Motor neuron (in vitro differentiated cells): ENCODE measurements around the gene DDIT3. TPM values are rescaled to one million over a fixed set of nuclear protein-coding genes. Genes with fewer than 3 reads are reported as not detected.

Experiments
- ATAC-seq, 8 experiments: fragments of 200-7000 bp; cut with Tn5 transposase; replicated peaks in 6 of 8; 2 replicates each; pipeline ENCODE4 v1.8.0; 2021; ENCODE audit warnings: mild to moderate bottlenecking in 8 of 8, moderate library complexity in 8 of 8
- H3K27ac ChIP-seq, 2 donors: fragments of 250-450 bp; sonication (Bioruptor Pico); 2 replicates each; pipeline ENCODE4 v1.9.0; 2021; ENCODE audit warnings: antibody characterized with exemption in 2 of 2, mild to moderate bottlenecking in 2 of 2, moderate library complexity in 1 of 2
- H3K4me1 ChIP-seq, 2 donors: fragments of 250-450 bp; sonication (Bioruptor Pico); replicated peaks in 1 of 2; 2 replicates each; pipeline ENCODE4 v1.6.1; 2021; ENCODE audit warnings: antibody characterized with exemption in 2 of 2, mild to moderate bottlenecking in 2 of 2, moderate library complexity in 1 of 2
- H3K4me3 ChIP-seq, 5 donors: fragments of 250-450 bp; sonication (Bioruptor Pico); 2 replicates each; pipeline ENCODE4 v1.9.0; 2021; ENCODE audit warnings: antibody characterized with exemption in 5 of 5, mild to moderate bottlenecking in 5 of 5, moderate library complexity in 4 of 5
- WGBS, 10 experiments: fragments of 450-650 bp; shearing (Covaris generic); methylation state at CpG; one replicate each; pipeline ENCODE4 v1.0.0; 2022; 5-methylcytosine and 5-hydroxymethylcytosine counted together
- in situ Hi-C, 9 experiments: fragments of 400-800 bp; cut with MboI; loops; one replicate each; pipeline ENCODE4 v1.15.0; 2021; ENCODE audit warnings: low sequenced_read_pairs in 9 of 9, low pct_unique_long_range_greater_than_20kb in 2 of 9; ENCODE audit not compliant: unreplicated experiment in 9 of 9
- total RNA-seq, 8 experiments: library from RNA; unstranded; fragments of 300-600 nt; gene quantifications; 2 replicates each; pipeline versions ENCODE4 v1.2.3 to v1.2.4, GENCODE V29; 2022

The DDIT3 gene
- total RNA-seq, 8 experiments from 2014 or later: 31.9 to 244 (median 136) TPM

DNA sequence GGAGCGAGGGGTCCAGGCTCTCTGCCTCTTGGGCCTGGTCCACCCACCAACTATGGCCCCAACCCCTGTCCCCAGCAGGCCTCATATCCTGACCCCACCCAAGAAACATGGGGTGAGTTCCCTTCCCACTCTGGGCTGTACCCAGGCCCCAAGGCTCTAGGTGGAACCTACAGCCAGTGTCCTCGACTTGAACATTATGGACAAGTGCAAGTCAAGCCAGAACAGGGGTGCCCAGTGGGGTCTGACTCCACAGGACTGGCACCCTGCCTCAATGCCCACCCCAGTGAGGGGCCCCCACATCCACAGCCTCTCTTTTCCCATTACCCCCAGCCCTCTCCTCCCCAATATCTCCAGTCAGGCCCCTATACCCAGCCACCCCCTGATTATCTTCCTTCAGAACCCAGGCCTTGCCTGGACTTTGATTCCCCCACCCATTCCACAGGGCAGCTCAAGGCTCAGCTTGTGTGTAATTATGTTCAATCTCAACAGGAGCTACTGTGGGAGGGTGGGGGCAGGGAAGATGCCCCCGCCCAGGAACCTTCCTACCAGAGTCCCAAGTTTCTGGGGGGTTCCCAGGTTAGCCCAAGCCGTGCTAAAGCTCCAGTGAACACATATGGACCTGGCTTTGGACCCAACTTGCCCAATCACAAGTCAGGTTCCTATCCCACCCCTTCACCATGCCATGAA lies 49.2 kb downstream of the DDIT3 start:
- WGBS, 10 experiments: 60% methylated on average over 1 of the region's 4 CpGs; no CpG with 5 or more reads in 9 of the 10 experiments
- ATAC-seq: no peak
- Histone ChIP-seq H3K27ac (no peak overlapping the region), H3K4me1 (peaks cover 0 to 7% of the 10 kb centered on the region in 2 donors), H3K4me3 (no peak overlapping the region)
- in situ Hi-C loops: loop anchor here in 1 of 9 experiments (25.0 kb wide), 1 partner anchor 234 kb away; the partner anchor contains the start of gene SHMT2

DNA sequence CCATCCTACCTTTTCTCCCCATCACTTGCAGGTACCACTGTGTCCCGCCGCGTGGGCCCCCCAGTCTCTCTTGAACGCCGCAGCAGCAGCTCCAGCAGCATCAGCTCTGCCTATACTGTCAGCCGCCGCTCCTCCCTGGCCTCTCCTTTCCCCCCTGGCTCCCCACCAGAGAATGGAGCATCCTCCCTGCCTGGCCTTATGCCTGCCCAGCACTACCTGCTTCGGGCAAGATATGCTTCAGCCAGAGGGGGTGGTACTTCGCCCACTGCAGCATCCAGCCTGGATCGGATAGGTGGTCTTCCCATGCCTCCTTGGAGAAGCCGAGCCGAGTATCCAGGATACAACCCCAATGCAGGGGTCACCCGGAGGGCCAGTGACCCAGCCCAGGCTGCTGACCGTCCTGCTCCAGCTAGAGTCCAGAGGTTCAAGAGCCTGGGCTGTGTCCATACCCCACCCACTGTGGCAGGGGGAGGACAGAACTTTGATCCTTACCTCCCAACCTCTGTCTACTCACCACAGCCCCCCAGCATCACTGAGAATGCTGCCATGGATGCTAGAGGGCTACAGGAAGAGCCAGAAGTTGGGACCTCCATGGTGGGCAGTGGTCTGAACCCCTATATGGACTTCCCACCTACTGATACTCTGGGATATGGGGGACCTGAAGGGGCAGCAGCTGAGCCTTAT lies 49.9 kb downstream of the DDIT3 start:
- in situ Hi-C loops: loop anchor here in 1 of 9 experiments (25.0 kb wide), 1 partner anchor 233 kb away; the partner anchor contains the start of gene SHMT2
- 97 to 100% (median 100%) methylated on average over 1 to 9 of the region's 14 CpGs; no CpG with 5 or more reads in 6 of the 10 experiments for WGBS, 10 experiments
- ATAC-seq: no peak

DNA sequence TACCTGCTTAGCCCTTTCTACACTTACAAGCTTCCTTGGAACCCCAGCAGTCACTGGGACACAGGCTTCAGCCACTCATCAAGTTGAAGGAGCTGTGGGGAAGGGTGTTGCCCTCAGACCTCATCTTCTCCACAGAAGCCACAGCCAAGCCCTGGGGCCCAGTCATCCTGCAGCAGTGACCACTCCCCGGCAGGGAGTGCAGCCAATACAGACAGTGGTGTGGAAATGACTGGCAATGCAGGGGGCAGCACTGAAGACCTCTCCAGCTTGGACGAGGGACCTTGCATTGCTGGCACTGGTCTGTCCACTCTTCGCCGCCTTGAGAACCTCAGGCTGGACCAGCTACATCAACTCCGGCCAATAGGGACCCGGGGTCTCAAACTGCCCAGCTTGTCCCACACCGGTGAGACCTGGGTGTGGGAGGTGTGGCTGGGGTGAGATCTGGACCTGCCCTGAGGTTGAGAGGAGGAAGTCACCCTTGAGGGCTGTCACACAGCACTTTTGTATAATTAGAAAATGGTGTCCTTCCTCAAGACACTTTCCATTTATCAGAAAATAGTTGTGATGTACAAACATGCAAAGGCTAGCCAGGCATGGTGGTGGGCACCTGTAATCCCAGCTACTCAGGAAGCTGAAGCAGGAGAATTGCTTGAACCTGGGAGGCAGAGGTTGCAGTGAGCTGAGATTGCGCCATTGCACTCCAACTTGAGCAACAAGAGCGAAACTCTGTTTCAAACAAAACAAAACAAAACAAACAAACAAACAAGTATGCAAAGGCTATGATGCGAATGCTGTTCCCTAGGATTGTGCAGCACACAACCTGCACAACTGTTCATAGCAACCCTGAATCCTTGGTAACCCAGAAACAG lies 50.8 kb downstream of the DDIT3 start:
- Histone ChIP-seq H3K4me3 (no peak overlapping the region), H3K27ac (no peak overlapping the region), H3K4me1 (no peaks in the 10 kb centered on the region)
- WGBS, 10 experiments: 28 to 100% (median 89%) methylated on average over 1 to 8 of the region's 10 CpGs; no CpG with 5 or more reads in 1 of the 10 experiments
- in situ Hi-C loops: loop anchor here in 1 of 9 experiments (25.0 kb wide), 1 partner anchor 232 kb away; the partner anchor contains the start of gene SHMT2
- ATAC-seq: peak in 3 of 8 experiments; percentile 72 to 99 (median 99)

More for the DNA sequence above, 49.9 kb downstream of the DDIT3 start:
- Histone ChIP-seq H3K27ac (no peak overlapping the region), H3K4me1 (peaks cover 0 to under 1% of the 10 kb centered on the region in 2 donors), H3K4me3 (no peak overlapping the region)

DNA sequence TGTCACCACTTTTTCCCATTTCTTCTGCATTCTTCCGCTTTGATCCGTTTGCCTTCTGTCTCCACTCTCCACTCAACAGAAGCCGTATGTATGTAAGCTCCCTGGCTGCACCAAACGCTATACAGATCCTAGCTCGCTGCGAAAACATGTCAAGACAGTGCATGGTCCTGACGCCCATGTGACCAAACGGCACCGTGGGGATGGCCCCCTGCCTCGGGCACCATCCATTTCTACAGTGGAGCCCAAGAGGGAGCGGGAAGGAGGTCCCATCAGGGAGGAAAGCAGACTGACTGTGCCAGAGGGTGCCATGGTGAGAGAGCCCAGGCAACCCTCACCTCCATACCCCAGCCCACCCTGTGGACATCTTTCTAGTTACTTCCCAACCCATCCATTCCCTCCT lies 52.4 kb downstream of the DDIT3 start:
- no peak overlapping the region for H3K4me3 ChIP-seq

DNA sequence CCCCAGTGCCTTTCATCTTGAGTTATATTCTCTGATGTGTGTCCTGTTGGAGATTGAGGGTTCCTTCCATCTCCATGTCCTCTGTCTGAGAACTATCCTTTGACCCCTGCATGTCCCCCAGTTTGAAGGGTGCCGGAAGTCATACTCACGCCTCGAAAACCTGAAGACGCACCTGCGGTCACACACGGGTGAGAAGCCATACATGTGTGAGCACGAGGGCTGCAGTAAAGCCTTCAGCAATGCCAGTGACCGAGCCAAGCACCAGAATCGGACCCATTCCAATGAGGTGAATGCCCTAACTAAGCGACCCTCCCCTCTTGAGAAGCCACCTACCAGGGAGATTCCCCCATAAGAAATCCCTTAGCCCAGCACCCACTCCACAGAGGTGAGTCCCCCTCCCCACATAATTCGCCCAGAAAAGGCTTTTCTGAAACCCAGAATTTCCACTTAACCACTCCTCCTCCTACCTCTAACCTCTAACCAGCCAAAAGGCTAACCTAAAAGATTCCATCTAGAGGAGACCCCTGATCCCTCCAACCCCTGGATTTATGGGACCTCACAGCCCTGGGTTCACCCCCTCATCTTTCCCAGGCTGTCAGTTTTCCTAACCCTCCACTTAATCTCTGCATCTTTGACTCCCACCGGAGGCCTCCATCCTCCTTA lies 53.0 kb downstream of the DDIT3 start:
- H3K4me3 ChIP-seq: no peak overlapping the region
- ATAC-seq: no peak
- 53 to 100% (median 96%) methylated on average over 1 to 5 of the region's 12 CpGs for WGBS, 10 experiments
- H3K27ac ChIP-seq: no peak overlapping the region
- peaks cover 0 to 7% of the 10 kb centered on the region in 2 donors for H3K4me1 ChIP-seq
- in situ Hi-C loops: loop anchor here in 1 of 9 experiments (25.0 kb wide), 1 partner anchor 230 kb away; the partner anchor contains the start of gene SHMT2

More for the DNA sequence above, 52.4 kb downstream of the DDIT3 start:
- ATAC-seq: no peak
- 72 to 100% (median 86%) methylated on average over 1 to 9 of the region's 11 CpGs; no CpG with 5 or more reads in 2 of the 10 experiments for WGBS, 10 experiments
- Histone ChIP-seq H3K4me1 (peaks cover 0 to 2% of the 10 kb centered on the region in 2 donors), H3K27ac (no peak overlapping the region)
- in situ Hi-C loops: loop anchor here in 1 of 9 experiments (25.0 kb wide), 1 partner anchor 231 kb away; the partner anchor contains the start of gene SHMT2

Other genes starting within 250 kb of the DDIT3 start
- gene R3HDM2, start 89.5 kb downstream of the DDIT3 start, total RNA-seq: 10 to 100 TPM; 14.7 to 75.2 (median 31.6) TPM
- gene INHBC, start 85.7 kb downstream of the DDIT3 start, total RNA-seq: under 1 TPM; 0.14 to 0.85 (median 0.22) TPM
- 10 to 100 TPM in 2 of 8 experiments, 1 to 10 TPM in 3, under 1 TPM in 3; 0.41 to 19.9 (median 2.6) TPM for gene INHBE, start 65.2 kb downstream of the DDIT3 start, total RNA-seq
- 1 to 10 TPM in 7 of 8 experiments, under 1 TPM in 1; 0.66 to 8.3 (median 3.2) TPM for gene GLI1, start 60.7 kb downstream of the DDIT3 start, total RNA-seq
- gene ARHGAP9, start 40.6 kb downstream of the DDIT3 start, total RNA-seq: 1 to 10 TPM in 5 of 8 experiments, under 1 TPM in 3; 0.45 to 6.2 (median 2.0) TPM
- 100 to 1,000 TPM; 133 to 437 (median 224) TPM for gene MARS1, start 32.4 kb downstream of the DDIT3 start, total RNA-seq
- 10 to 100 TPM in 4 of 8 experiments, 1 to 10 TPM in 4; 5.5 to 37.5 (median 9.7) TPM for gene MBD6, start 2.3 kb upstream of the DDIT3 start, total RNA-seq
- gene DCTN2, start 26.7 kb upstream of the DDIT3 start, total RNA-seq: 100 to 1,000 TPM; 104 to 184 (median 161) TPM
- gene KIF5A, start 29.5 kb upstream of the DDIT3 start, total RNA-seq: 100 to 1,000 TPM in 1 of 8 experiments, 10 to 100 TPM in 4, 1 to 10 TPM in 2, under 1 TPM in 1; 0.91 to 111 (median 60.5) TPM
- gene PIP4K2C, start 70.7 kb upstream of the DDIT3 start, total RNA-seq: 10 to 100 TPM; 12.5 to 29.4 (median 21.4) TPM
- gene DTX3, start 84.3 kb upstream of the DDIT3 start, total RNA-seq: 10 to 100 TPM in 7 of 8 experiments, 1 to 10 TPM in 1; 2.8 to 79.9 (median 62.7) TPM
- 10 to 100 TPM; 16.1 to 28.5 (median 17.9) TPM for gene ARHGEF25, start 90.9 kb upstream of the DDIT3 start, total RNA-seq
- 10 to 100 TPM in 5 of 8 experiments, 1 to 10 TPM in 1, under 1 TPM in 2; 0.61 to 34.3 (median 19.4) TPM for gene B4GALNT1, start 112.7 kb upstream of the DDIT3 start, total RNA-seq
- gene OS9, start 173.6 kb upstream of the DDIT3 start, total RNA-seq: 100 to 1,000 TPM in 6 of 8 experiments, 10 to 100 TPM in 2; 94.0 to 297 (median 134) TPM
- gene AGAP2, start 218.2 kb upstream of the DDIT3 start, total RNA-seq: 10 to 100 TPM in 4 of 8 experiments, 1 to 10 TPM in 2, under 1 TPM in 2; 0.31 to 13.8 (median 8.8) TPM
- gene TSPAN31, start 224.5 kb upstream of the DDIT3 start, total RNA-seq: 10 to 100 TPM; 19.8 to 38.6 (median 24.4) TPM
- gene CDK4, start 231.8 kb upstream of the DDIT3 start, total RNA-seq: 100 to 1,000 TPM in 4 of 8 experiments, 10 to 100 TPM in 4; 43.4 to 146 (median 95.5) TPM
- 10 to 100 TPM in 7 of 8 experiments, 1 to 10 TPM in 1; 1.7 to 23.0 (median 17.0) TPM for gene MARCHF9, start 234.6 kb upstream of the DDIT3 start, total RNA-seq
- gene CYP27B1, start 246.6 kb upstream of the DDIT3 start, total RNA-seq: 1 to 10 TPM in 5 of 8 experiments, under 1 TPM in 3; 0.76 to 3.5 (median 1.6) TPM